Measurements from ENCODE around the gene TECPR1. TPM values are rescaled to one million over a fixed set of nuclear protein-coding genes. Genes with fewer than 3 reads are reported as not detected.

Gene TECPR1
- total RNA-seq, 1 donor from 2014 or later, result 10.8 TPM

DNA sequence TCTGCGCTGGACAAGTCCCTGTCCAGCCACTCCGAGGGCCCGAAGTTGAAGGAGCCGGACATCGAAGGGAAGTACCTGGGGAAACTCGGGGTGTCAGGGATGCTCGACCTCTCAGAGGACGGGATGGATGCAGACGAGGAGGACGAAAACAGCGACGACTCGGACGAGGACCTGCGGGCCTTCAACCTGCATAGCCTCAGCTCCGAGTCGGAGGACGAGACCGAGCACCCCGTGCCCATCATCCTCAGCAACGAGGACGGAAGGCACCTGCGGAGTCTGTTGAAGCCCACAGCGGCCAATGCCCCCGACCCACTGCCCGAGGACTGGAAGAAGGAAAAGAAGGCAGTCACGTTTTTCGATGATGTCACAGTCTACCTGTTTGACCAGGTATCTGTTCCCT, 57.8 kb downstream of the TECPR1 start:
- no peak for TF ChIP-seq EZH2 (IDR thresholded peaks at IDR 0.05)
- Mint-ChIP-seq H3K27ac (no peak overlapping the region), H3K9me3 (peaks cover 9% of the 10 kb centered on the region), H3K27me3 (ENCODE audit: insufficient read depth, low read depth) (peaks cover 3% of the 10 kb centered on the region), H3K36me3 (peaks cover 26% of the 10 kb centered on the region), H3K4me1 (no peaks in the 10 kb centered on the region), H3K4me3 (no peak overlapping the region)
- H3K27me3 ChIP-seq, result no peaks in the 10 kb centered on the region
- peaks cover 15% of the 10 kb centered on the region for H3K79me2 ChIP-seq (ENCODE audit: low read depth)
- H3K27ac ChIP-seq, result no peak overlapping the region
- no peak overlapping the region for H3K4me3 ChIP-seq
- H2AFZ ChIP-seq (replicated peaks), result no peak overlapping the region
- peaks cover 2% of the 10 kb centered on the region for H4K20me1 ChIP-seq (ENCODE audit: low read depth)
- no peaks in the 10 kb centered on the region for H3K36me3 ChIP-seq
- H3K9ac ChIP-seq, result no peak overlapping the region
- H3K9me3 ChIP-seq (ENCODE audit: low read depth), result no peaks in the 10 kb centered on the region
- H3F3A ChIP-seq (ENCODE audit: low read depth), result no peaks in the 10 kb centered on the region
- no peaks in the 10 kb centered on the region for H3K4me1 ChIP-seq
- no peak overlapping the region for H3K4me2 ChIP-seq
- DNase-seq (ENCODE audit: low spot score), result no peak

DNA sequence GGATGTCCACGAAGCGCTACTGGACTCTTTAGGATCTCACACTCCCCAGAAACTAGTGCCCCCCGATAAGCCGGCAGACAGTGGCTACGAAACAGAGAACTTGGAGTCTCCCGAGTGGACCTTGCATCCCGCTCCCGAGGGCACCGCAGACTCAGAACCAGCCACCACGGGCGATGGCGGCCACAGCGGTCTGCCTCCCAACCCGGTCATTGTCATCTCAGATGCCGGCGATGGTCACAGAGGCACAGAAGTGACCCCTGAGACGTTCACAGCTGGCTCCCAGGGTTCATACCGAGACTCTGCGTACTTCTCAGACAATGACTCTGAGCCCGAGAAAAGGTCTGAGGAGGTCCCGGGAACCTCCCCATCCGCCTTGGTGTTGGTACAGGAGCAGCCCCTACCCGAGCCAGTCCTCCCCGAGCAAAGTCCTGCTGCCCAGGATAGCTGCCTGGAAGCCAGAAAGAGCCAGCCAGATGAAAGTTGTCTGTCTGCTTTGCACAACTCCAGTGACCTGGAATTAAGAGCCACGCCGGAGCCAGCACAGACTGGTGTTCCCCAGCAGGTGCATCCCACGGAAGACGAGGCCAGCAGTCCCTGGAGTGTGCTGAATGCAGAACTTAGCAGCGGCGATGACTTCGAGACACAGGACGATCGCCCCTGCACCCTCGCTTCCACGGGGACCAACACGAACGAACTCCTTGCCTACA, 58.4 kb downstream of the TECPR1 start:
- peaks cover 3% of the 10 kb centered on the region for H3K27me3 Mint-ChIP-seq (ENCODE audit: insufficient read depth, low read depth)
- no peaks in the 10 kb centered on the region for H3K27me3 ChIP-seq
- H3K4me3 Mint-ChIP-seq, result no peak overlapping the region
- H3K79me2 ChIP-seq (ENCODE audit: low read depth), result peaks cover 10% of the 10 kb centered on the region
- H3K27ac ChIP-seq, result no peak overlapping the region
- no peak overlapping the region for H3K9ac ChIP-seq
- TF ChIP-seq EZH2phosphoT487 (IDR thresholded peaks at IDR 0.05), result no peak
- TF ChIP-seq, protein P1, sequence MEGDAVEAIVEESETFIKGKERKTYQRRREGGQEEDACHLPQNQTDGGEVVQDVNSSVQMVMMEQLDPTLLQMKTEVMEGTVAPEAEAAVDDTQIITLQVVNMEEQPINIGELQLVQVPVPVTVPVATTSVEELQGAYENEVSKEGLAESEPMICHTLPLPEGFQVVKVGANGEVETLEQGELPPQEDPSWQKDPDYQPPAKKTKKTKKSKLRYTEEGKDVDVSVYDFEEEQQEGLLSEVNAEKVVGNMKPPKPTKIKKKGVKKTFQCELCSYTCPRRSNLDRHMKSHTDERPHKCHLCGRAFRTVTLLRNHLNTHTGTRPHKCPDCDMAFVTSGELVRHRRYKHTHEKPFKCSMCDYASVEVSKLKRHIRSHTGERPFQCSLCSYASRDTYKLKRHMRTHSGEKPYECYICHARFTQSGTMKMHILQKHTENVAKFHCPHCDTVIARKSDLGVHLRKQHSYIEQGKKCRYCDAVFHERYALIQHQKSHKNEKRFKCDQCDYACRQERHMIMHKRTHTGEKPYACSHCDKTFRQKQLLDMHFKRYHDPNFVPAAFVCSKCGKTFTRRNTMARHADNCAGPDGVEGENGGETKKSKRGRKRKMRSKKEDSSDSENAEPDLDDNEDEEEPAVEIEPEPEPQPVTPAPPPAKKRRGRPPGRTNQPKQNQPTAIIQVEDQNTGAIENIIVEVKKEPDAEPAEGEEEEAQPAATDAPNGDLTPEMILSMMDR (IDR thresholded peaks at IDR 0.05), result no peak
- TF ChIP-seq EZH2 (IDR thresholded peaks at IDR 0.05), result no peak
- DNase-seq (ENCODE audit: low spot score), result no peak
- H2AFZ ChIP-seq (replicated peaks), result no peak overlapping the region
- H3K4me1 ChIP-seq, result no peaks in the 10 kb centered on the region
- no peaks in the 10 kb centered on the region for H3F3A ChIP-seq (ENCODE audit: low read depth)
- H4K20me1 ChIP-seq (ENCODE audit: low read depth), result no peaks in the 10 kb centered on the region
- no peak overlapping the region for H3K4me3 ChIP-seq
- peaks cover 6% of the 10 kb centered on the region for H3K9me3 Mint-ChIP-seq
- H3K4me2 ChIP-seq, result no peak overlapping the region
- no peaks in the 10 kb centered on the region for H3K4me1 Mint-ChIP-seq
- H3K9me3 ChIP-seq (ENCODE audit: low read depth), result no peaks in the 10 kb centered on the region
- H3K36me3 Mint-ChIP-seq, result peaks cover 27% of the 10 kb centered on the region
- H3K36me3 ChIP-seq, result no peaks in the 10 kb centered on the region
- H3K27ac Mint-ChIP-seq, result no peak overlapping the region

DNA sequence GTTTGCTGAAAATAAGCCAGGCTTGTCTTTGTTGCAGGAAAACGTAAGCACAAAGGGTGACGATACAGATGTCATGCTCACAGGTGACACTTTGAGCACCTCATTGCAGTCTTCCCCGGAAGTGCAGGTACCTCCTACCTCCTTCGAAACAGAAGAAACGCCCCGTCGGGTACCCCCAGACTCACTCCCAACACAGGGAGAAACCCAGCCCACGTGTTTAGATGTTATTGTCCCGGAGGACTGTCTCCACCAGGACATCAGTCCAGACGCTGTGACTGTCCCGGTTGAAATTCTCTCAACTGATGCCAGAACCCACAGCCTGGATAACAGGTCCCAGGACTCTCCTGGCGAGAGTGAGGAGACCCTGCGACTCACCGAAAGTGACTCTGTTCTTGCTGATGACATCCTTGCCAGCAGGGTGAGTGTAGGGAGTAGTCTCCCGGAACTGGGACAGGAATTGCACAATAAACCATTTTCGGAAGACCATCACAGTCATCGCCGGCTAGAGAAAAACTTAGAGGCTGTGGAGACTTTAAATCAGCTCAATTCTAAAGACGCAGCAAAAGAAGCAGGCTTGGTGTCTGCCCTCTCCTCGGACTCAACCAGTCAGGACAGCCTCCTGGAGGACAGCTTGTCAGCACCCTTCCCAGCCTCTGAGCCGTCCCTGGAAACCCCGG, 59.1 kb downstream of the TECPR1 start:
- TF ChIP-seq EZH2 (IDR thresholded peaks at IDR 0.05) (no peak), EZH2phosphoT487 (IDR thresholded peaks at IDR 0.05) (no peak)
- TF ChIP-seq, protein P1 (IDR thresholded peaks at IDR 0.05), result no peak
- Mint-ChIP-seq H3K36me3 (peaks cover 29% of the 10 kb centered on the region), H3K9me3 (peaks cover 5% of the 10 kb centered on the region), H3K27ac (no peak overlapping the region), H3K4me3 (no peak overlapping the region), H3K4me1 (no peaks in the 10 kb centered on the region), H3K27me3 (ENCODE audit: insufficient read depth, low read depth) (peaks cover 3% of the 10 kb centered on the region)
- Histone ChIP-seq H3F3A (ENCODE audit: low read depth) (no peaks in the 10 kb centered on the region), H3K79me2 (ENCODE audit: low read depth) (peaks cover 3% of the 10 kb centered on the region), H3K9me3 (ENCODE audit: low read depth) (no peaks in the 10 kb centered on the region), H4K20me1 (ENCODE audit: low read depth) (no peaks in the 10 kb centered on the region), H3K36me3 (no peaks in the 10 kb centered on the region), H3K4me3 (no peak overlapping the region), H3K9ac (no peak overlapping the region), H3K4me2 (no peak overlapping the region), H3K27ac (no peak overlapping the region), H2AFZ (replicated peaks) (no peak overlapping the region), H3K4me1 (no peaks in the 10 kb centered on the region), H3K27me3 (no peaks in the 10 kb centered on the region)
- DNase-seq (ENCODE audit: low spot score), result no peak

Data from neural progenitor cell (in vitro differentiated cells).